SU-DHL-6 (cell line): ENCODE results near the gene CCDC63.

ENCODE experiments used
- H2AFZ ChIP-seq: fragments of 200-600 bp; sonication (generic); 2 replicates; pipeline ENCODE4 v1.6.1; 2014; ENCODE audit warnings: low read depth, mild to moderate bottlenecking, moderate library complexity, mixed read lengths, antibody characterized with exemption, low read length; ENCODE audit not compliant: severe bottlenecking
- H3F3A ChIP-seq: fragments of 200-600 bp; shearing (Covaris generic); 2 replicates; pipeline ENCODE4 v1.6.0; 2016; ENCODE audit warnings: antibody characterized with exemption, mild to moderate bottlenecking; ENCODE audit not compliant: insufficient read depth
- H3K27ac ChIP-seq: fragments of 200-600 bp; sonication (generic); 2 replicates; pipeline ENCODE4 v1.5.1; 2016; ENCODE audit warnings: low read depth, mild to moderate bottlenecking, low read length, moderate library complexity, mixed read lengths
- H3K27me3 ChIP-seq: fragments of 200-600 bp; sonication (generic), shearing (Covaris generic); 2 replicates; pipeline ENCODE4 v1.6.0; 2014; ENCODE audit warnings: mild to moderate bottlenecking, low read length
- H3K36me3 ChIP-seq: fragments of 200-600 bp; sonication (generic); 2 replicates; pipeline ENCODE4 v1.6.1; 2014; ENCODE audit warnings: mild to moderate bottlenecking, low read length, mixed read lengths
- H3K4me2 ChIP-seq: fragments of 300-600, 200-600 bp; shearing (Covaris generic), sonication (generic); 2 replicates; pipeline ENCODE4 v1.6.0; 2014; ENCODE audit warnings: low read length, low read depth, mild to moderate bottlenecking; ENCODE audit not compliant: poor library complexity, severe bottlenecking
- H3K4me3 ChIP-seq: fragments of 200-600 bp; sonication (generic); 2 replicates; pipeline ENCODE4 v1.5.1; 2014; ENCODE audit warnings: antibody characterized with exemption, low read length, mild to moderate bottlenecking, mixed read lengths; ENCODE audit not compliant: insufficient read depth, poor library complexity, severe bottlenecking
- H3K79me2 ChIP-seq: fragments of 200-600 bp; sonication (generic); 2 replicates; pipeline ENCODE4 v1.6.1; 2014; ENCODE audit warnings: mild to moderate bottlenecking, low read length, moderate library complexity; ENCODE audit not compliant: insufficient read depth
- H3K9ac ChIP-seq: fragments of 200-600 bp; sonication (generic); 2 replicates; pipeline ENCODE4 v1.7.0; 2014; ENCODE audit warnings: mild to moderate bottlenecking, low read length
- H3K9me2 ChIP-seq: fragments of 200-600 bp; sonication (generic); replicated peaks from 2 replicates; pipeline ENCODE4 v1.6.1; 2014; ENCODE audit warnings: low read length; ENCODE audit not compliant: insufficient read depth
- H3K9me3 ChIP-seq: fragments of 200-600 bp; sonication (generic); 2 replicates; pipeline ENCODE4 v1.6.1; 2014; ENCODE audit warnings: low read length, mixed read lengths; ENCODE audit not compliant: insufficient read depth
- H4K20me1 ChIP-seq: fragments of 200-600 bp; sonication (generic); 2 replicates; pipeline ENCODE4 v1.6.1; 2014; ENCODE audit warnings: low read depth, mild to moderate bottlenecking, antibody characterized with exemption, low read length, moderate library complexity, mixed read lengths
- EZH2phosphoT487 ChIP-seq: fragments of 200-600 bp; sonication (generic), shearing (Covaris generic); conservative IDR thresholded peaks from 2 replicates; pipeline ENCODE4 v1.6.1; 2018; ENCODE audit warnings: mild to moderate bottlenecking, antibody characterized with exemption, low read length, moderate library complexity, mixed read lengths
- TF ChIP-seq, protein P1 (sequence below): fragments of 200-600 bp; sonication (generic); IDR thresholded peaks from one replicate; pipeline ENCODE4 v1.5.1; 2017; ENCODE audit warnings: antibody characterized with exemption, mild to moderate bottlenecking, low read length, moderate library complexity; ENCODE audit not compliant: insufficient read depth, poor library complexity, severe bottlenecking

The CCDC63 gene

DNA sequence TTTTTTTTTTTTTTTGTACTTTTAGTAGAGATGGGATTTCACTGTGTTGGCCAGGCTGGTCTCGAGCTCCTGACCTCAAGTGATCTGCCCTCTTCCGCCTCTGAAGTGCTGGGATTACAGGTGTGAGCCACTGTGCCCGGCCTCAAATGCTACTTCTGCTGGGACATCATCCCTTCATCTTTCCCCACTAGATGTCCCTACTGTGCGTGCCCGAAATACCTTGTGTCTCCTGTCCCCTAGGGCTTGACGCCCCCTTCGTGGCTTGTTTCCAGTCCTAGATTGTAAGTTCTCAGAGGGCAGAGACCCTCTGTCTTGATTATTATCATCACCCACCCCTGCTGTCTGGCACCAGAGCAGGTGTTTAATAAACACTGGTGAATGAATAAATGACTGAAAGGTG lies 14.9 kb downstream of the CCDC63 start:
- no peaks in the 10 kb centered on the region for H3K9me3 ChIP-seq

DNA sequence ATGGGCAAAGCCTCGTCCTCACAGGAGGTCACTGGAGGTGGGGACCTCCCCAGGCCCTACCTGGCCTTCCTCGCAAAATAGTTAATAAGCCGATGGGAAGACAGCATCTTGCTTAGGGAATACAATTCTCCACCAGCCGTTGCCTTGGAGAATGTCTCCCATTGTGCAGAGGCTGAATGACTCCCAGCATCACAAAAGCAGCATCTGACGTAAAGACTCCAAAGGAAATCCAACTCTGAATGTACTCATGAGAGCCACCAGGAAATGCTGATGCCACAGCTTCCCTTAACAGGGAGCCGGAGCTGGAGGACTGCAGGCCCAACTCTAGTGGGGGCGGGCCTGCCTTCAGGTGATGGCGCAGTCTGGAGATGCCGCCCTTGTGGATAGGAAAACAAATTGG lies 15.5 kb downstream of the CCDC63 start:
- no peak overlapping the region for H2AFZ ChIP-seq
- no peaks in the 10 kb centered on the region for H3F3A ChIP-seq
- no peaks in the 10 kb centered on the region for H3K79me2 ChIP-seq
- no peak overlapping the region for H3K4me2 ChIP-seq
- H3K27me3 ChIP-seq = no peaks in the 10 kb centered on the region
- H3K9ac ChIP-seq = no peak overlapping the region
- no peak overlapping the region for H3K4me3 ChIP-seq
- H4K20me1 ChIP-seq = no peaks in the 10 kb centered on the region
- TF ChIP-seq EZH2phosphoT487 = no peak
- TF ChIP-seq, protein P1, sequence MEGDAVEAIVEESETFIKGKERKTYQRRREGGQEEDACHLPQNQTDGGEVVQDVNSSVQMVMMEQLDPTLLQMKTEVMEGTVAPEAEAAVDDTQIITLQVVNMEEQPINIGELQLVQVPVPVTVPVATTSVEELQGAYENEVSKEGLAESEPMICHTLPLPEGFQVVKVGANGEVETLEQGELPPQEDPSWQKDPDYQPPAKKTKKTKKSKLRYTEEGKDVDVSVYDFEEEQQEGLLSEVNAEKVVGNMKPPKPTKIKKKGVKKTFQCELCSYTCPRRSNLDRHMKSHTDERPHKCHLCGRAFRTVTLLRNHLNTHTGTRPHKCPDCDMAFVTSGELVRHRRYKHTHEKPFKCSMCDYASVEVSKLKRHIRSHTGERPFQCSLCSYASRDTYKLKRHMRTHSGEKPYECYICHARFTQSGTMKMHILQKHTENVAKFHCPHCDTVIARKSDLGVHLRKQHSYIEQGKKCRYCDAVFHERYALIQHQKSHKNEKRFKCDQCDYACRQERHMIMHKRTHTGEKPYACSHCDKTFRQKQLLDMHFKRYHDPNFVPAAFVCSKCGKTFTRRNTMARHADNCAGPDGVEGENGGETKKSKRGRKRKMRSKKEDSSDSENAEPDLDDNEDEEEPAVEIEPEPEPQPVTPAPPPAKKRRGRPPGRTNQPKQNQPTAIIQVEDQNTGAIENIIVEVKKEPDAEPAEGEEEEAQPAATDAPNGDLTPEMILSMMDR = no peak
- H3K9me3 ChIP-seq = no peaks in the 10 kb centered on the region
- H3K9me2 ChIP-seq = no peaks in the 10 kb centered on the region
- no peak overlapping the region for H3K27ac ChIP-seq
- H3K36me3 ChIP-seq = no peaks in the 10 kb centered on the region

More for the DNA sequence above, 14.9 kb downstream of the CCDC63 start:
- Histone ChIP-seq H3K4me2 (no peak overlapping the region), H4K20me1 (no peaks in the 10 kb centered on the region), H3K27ac (no peak overlapping the region), H3K79me2 (no peaks in the 10 kb centered on the region), H3K9ac (no peak overlapping the region), H3K4me3 (no peak overlapping the region), H3F3A (no peaks in the 10 kb centered on the region), H3K27me3 (no peaks in the 10 kb centered on the region), H3K36me3 (no peaks in the 10 kb centered on the region), H3K9me2 (no peaks in the 10 kb centered on the region), H2AFZ (no peak overlapping the region)
- TF ChIP-seq, protein P1 = peak; percentile 46
- TF ChIP-seq EZH2phosphoT487 = no peak

DNA sequence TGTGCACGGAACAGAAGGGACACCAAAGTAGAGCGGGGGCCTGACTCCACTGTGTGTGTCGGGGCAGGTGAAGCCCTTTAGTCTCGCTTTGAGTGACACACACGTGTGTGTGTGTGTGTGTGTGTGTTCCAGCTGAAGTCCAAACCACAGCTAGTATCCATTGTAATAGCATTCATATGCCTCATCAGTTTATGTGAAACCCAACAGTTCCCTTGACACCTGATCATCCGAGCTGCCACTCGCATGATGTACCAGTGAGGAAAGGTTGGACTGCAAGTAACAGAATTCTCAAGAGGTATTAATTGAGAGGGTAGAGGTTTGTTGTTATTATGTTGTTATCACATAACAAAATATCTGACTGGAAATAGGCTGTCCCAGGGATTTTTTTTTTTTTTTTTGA lies 16.4 kb downstream of the CCDC63 start:
- no peak overlapping the region for H3K4me2 ChIP-seq
- H3K9me2 ChIP-seq = no peaks in the 10 kb centered on the region

More for the DNA sequence above, 16.4 kb downstream of the CCDC63 start:
- no peak overlapping the region for H3K4me3 ChIP-seq
- no peak overlapping the region for H3K27ac ChIP-seq
- TF ChIP-seq, protein P1 = no peak
- no peak for TF ChIP-seq EZH2phosphoT487
- H3K27me3 ChIP-seq = no peaks in the 10 kb centered on the region
- H3K79me2 ChIP-seq = no peaks in the 10 kb centered on the region
- H3K36me3 ChIP-seq = no peaks in the 10 kb centered on the region
- no peaks in the 10 kb centered on the region for H3K9me3 ChIP-seq
- no peaks in the 10 kb centered on the region for H4K20me1 ChIP-seq
- H3K9ac ChIP-seq = no peak overlapping the region
- H3F3A ChIP-seq = no peaks in the 10 kb centered on the region
- no peak overlapping the region for H2AFZ ChIP-seq
